A549 treated with AZD2906 at 1 μM for 4 hours (cell line): ENCODE data around the gene DLX2. TPM values are rescaled to one million over a fixed set of nuclear protein-coding genes. Genes with fewer than 3 reads are reported as not detected.

ENCODE experiments used
- total RNA-seq: library from RNA; stranded (reverse); fragments of 200-300 nt; extraction: Qiagen RNA extraction; gene quantifications from 5 replicates; pipeline ENCODE4 v1.2.3, GENCODE V29; 2022

Gene DLX2
- 0.44 to 1.1 TPM (median 0.49 TPM) in 5 replicates for total RNA-seq

GRCh38 chr2:172102391-172103359 is at the start of gene DLX2:
Gene DLX2 (minus strand): TSS chr2:172102900. CDS start chr2:172102538, 362 bp downstream.

GRCh38 chr2:172085460-172086159 is 17.1 kb downstream of the DLX2 start, which contains the start of gene DLX1:
Gene DLX1 (plus strand): TSS chr2:172085507. CDS start chr2:172085678, 171 bp downstream.

Other genes with a start within 250 kb of the DLX2 start
- 13.4 to 15.1 TPM (median 14.5 TPM) in 5 replicates for gene SLC25A12, start 208.7 kb downstream of the DLX2 start, total RNA-seq
- gene HAT1, start 180.4 kb downstream of the DLX2 start, total RNA-seq: 59.8 to 85.5 TPM (median 65.7 TPM) in 5 replicates
- gene METAP1D, start 102.9 kb downstream of the DLX2 start, total RNA-seq: 2.4 to 3.2 TPM (median 2.4 TPM) in 5 replicates
- 2.7 to 3.5 TPM (median 3.1 TPM) in 5 replicates for gene DLX1, start 17.4 kb downstream of the DLX2 start, total RNA-seq